Activated CD4-positive, alpha-beta T cell treated with anti-CD3 and anti-CD28 coated beads, Interleukin-2, amount 50 U/mL, for 16 hours (primary cell): ENCODE results near the gene ACADM.
A peak's percentile ranks its signal among the peaks of the same experiment; 100 is the strongest.
"Not testable (repeated sequence)": the region's sequence is repeated elsewhere in the genome, so short reads cannot be mapped to it uniquely, and the experiment has no call there.

Source experiments
- DNase-seq: peaks from one replicate; pipeline ENCODE4 v3.0.0-alpha.2; 2020

ACADM gene

GRCh38 chr1:75724472-75725022, at the start of gene ACADM:
Gene ACADM (plus strand): TSS chr1:75724709. CDS start chr1:75724788, 79 bp downstream.
- peak; percentile 91 for DNase-seq

- DNase-seq, result no peak
Observed at GRCh38 chr1:75677443-75677842, 47.1 kb upstream of the ACADM start.

GRCh38 chr1:75677964-75678363, 46.5 kb upstream of the ACADM start:
- DNase-seq, result not testable (repeated sequence)

DNA sequence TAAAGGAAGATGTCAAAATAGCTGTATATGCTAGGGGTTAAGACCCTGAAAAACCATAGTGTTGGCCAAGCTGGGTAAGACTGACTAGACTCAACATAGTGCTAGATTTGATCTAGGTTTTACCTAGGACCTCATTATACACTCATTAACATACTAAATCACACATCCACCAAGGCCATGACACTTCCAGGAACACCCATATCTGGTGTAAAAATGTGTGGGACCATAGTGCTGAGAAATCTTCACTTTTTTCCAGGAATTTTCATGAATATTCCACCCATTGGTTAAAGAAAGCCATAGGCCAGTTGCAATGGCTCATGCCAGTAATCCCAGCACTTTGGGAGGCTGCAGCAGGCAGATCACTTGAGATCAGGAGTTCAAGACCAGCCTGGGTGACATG, 34.0 kb upstream of the ACADM start:
- DNase-seq, result no peak

- no peak for DNase-seq
Observed at GRCh38 chr1:75693551-75693950, 31.0 kb upstream of the ACADM start.

- no peak for DNase-seq
Observed at GRCh38 chr1:75696000-75696399, 28.5 kb upstream of the ACADM start.

DNA sequence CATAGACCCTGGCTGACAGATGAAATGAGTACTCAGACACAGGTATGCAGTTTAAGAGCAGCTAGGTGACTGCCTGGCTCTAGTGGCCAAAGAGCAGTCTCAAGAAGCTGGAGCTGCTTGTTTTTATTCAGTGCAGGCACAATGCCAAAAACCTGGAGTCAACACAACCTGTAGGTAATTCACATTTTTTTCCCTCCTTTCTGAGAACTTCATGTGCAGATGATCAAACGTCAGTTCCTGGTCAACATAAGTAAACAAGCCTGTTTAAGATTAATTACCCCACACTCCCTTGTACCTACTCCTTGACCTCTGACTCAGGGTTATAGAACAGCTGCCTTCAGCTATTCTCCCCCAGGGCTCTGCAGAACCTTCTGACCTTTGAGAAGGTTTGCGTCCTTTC, 17.3 kb upstream of the ACADM start:
- DNase-seq, result no peak

DNA sequence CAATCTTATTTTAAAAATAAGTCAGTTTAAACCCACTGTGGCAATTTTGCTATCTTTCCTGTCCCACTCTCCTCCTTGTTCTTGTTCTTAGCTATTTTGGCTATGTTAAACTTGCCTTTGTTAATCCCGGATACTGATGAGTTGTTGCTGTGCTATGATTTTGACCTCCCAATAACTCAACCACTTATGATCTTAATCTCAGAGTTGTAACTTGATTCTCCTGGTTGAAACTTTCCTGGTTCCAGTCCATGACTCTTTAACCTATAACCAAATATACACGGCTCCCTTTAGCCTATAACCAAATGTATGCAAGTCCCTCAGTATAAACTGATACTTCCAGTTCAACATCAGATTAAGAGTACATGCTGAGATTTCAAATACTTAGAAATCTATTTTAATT, 15.6 kb upstream of the ACADM start:
- no peak for DNase-seq

GRCh38 chr1:75710832-75711231, 13.7 kb upstream of the ACADM start:
- DNase-seq, result no peak

DNA sequence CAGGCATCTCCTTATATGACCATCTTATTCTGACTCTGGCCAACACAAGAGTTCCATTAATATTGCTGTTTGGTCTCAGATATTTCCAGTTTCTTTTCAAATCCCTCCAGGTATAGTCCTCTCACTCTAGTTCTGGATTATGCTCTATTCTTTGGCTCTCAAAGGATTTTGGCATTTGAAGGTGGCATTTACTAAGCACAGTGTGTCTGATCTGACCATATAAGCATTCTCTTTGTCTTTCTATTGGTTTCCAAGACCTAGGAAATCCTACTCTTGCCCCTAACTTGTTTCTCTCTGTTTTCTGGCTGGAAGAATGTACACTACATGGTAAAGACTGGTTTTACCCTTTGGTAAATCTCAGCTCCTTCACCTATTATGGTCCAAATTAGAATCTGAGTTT, 12.7 kb upstream of the ACADM start:
- DNase-seq, result no peak

DNA sequence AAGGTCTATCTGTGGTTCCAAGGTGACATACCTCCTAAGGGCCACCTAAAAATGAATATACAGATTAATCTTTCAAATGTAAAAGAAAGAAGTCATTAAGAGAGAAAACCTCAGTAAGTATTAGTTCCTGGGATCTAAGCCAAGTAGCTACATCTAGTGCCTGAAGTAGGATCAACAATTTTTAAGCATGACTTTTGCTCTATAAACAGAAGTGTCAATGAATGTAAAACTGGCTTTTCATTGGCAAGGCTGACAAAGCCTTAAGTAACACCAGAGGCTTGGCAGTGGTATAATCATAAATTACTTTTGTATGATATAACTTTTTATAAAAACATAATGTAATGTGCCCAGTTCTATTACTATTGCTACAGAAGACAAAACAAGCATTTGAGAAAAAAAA, 12.2 kb upstream of the ACADM start:
- DNase-seq, result no peak

DNA sequence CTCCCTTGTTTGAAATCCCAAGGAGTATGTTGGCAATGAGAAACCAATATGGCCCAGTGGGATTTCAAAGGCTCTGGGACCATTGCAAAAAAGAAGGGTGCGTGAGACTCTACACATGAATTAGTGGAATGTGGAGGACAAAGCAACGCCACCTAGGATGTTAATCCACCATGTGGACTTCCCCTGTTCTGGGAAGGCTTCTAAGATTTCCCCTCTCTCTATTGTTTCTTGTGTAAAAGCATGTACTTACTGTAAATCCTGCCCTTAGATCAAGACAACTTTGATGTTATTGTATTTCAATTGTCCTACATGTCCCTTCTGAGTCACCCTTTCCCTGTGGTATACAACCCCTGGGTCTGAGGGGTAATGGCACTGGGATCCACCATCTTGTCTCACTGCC, 4.7 kb upstream of the ACADM start:
- DNase-seq, result no peak

DNA sequence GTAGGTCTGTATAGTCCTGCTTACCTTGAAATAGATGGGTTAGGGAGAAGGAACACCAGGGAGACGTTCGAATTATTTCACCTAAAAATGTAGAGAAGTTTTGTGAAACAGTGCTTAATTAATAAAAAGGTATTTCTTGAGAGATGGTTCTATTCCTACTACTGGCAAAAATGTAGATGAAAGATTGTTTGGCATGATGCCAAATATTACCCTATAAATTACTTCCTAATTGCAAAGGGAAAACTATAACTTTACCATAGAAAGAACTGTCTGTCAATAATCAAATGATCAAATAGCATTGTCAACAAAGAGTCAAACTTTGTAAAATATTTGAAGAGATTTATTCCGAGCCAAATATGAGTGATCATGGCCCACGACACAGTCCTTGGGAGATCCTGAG, 4.2 kb upstream of the ACADM start:
- DNase-seq, result no peak

GRCh38 chr1:75720820-75721219, 3.7 kb upstream of the ACADM start:
- DNase-seq, result no peak

DNA sequence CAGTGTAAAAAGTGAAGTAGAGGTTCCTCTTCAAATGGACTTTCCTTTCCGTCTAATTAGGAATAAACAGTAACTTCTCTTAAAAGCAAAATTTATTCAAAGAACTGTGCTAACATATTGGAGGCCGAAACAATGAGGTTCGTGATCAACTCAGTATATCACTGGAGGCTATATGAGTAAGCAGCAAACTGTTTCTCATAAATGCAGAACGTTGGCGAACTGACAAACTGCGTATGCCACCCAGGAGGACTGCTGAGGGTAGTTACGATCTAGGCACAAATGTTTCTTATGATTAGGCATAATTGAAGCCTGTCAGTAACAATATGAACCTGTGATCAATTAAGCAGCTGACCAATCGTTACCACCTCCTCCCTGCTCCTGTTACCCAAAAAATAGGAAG, 2.3 kb upstream of the ACADM start:
- not testable (repeated sequence) for DNase-seq

GRCh38 chr1:75722966-75723365, 1.5 kb upstream of the ACADM start:
- DNase-seq, result no peak

DNA sequence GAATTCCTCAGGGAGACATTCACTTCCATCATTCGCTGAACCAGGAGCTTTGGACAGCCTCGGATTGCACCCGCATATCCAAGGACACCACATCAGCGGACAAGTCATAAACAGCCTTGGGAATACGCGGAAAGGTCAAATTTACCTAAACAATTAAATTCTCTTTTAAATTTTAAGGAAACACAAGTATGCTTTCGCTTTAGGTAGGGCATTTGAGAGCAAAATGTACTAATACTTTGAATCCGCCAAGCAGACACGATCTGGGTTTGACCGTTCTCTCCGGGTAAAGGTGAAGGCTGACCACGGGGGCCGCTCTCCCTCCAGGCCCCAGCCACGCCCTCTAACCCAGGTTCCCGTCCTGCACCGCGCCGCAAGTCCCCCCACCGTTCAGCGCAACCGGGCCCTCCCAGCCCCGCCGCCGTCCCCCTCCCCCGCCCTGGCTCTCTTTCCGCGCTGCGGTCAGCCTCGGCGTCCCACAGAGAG, 479 bp upstream of the ACADM start:
- DNase-seq, result peak; percentile 83

DNA sequence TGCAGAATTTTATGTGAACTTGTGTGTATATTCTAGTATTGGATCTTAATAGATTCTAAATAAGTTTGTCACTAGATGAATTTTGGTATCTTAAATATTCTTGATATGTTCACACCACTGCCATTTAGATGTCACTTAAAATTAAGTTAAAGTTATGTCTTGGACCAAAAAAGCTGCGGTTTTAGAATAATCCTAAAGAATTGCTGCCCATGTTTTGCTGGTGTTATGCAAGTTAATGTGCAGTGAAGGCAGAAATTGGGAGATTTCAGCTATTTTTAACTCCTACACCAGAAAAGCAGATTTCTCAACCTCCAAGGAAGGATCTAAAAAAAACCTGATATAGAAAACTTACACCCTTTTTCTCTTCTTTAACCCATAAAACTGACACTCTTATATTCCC, 757 bp downstream of the ACADM start:
- no peak for DNase-seq

GRCh38 chr1:75725861-75726361, 1.4 kb downstream of the ACADM start:
- no peak for DNase-seq

GRCh38 chr1:75727571-75727970, 3.1 kb downstream of the ACADM start:
- DNase-seq, result no peak

DNA sequence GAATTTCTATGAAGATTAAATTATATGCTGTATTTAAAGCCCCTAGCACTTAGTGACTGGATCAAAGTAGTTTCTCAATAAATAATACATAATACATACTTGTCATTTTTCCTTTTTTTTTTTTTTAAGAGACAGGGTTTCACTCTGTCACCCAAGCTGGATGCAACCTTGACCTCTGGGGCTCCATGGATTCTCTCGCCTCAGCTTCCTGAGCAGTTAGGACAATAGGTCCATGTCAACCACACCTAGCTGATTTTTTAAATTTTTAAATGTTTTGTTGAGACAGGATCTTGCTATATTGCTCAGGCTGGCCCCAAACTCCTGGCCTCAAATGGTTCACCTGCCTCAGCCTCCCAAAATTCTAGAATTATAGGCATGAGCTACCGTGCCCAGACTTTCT, 5.9 kb downstream of the ACADM start:
- no peak for DNase-seq

GRCh38 chr1:75731881-75732280, 7.4 kb downstream of the ACADM start:
- no peak for DNase-seq

DNA sequence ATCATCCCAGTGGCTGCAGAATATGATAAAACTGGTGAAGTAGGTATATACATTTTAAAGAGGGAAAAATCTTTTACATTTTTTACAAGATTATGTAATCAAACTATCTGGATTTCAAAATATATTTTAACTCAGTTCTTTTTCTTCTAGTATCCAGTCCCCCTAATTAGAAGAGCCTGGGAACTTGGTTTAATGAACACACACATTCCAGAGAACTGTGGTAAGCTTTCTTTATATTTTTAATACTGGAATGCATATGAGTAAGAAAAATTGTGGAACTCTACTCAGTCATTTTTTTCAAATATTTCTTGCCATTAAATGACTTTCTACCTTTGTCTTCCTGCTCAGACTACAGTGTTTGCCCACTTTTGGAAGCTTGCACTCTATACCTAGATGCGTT, 8.2 kb downstream of the ACADM start:
- DNase-seq, result no peak

GRCh38 chr1:75733661-75734060, 9.2 kb downstream of the ACADM start:
- no peak for DNase-seq

DNA sequence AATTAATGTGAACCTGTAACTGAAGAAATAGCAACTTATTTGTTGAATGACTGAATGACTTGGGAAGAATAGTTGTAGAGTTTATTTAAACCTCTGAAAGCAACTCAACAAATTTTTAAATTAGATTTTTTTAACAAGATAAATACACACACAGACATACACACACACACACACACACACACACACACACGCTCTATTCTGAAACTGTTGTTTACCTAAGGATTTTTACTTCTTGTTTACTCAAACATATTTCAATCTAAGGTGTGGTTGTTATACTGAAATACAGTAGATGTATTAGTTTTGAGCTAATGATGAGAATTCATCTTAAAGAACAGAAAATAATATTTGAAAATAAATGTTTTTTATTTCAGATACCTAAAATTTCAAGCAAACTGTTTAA, 11.5 kb downstream of the ACADM start:
- no peak for DNase-seq
